Kidney epithelial cell (primary cell): ENCODE measurements around the gene EVI2A. TPM values are rescaled to one million over a fixed set of nuclear protein-coding genes. Genes with fewer than 3 reads are reported as not detected.

Experiments used
- DNase-seq: peaks from one replicate; pipeline ENCODE4 v3.0.0-alpha.2; 2010; ENCODE audit warnings: low read depth
- H3K27me3 ChIP-seq: 2 replicates; pipeline ENCODE4 v1.6.0; 2011; ENCODE audit warnings: low read length; ENCODE audit not compliant: control insufficient read depth, insufficient read depth
- H3K36me3 ChIP-seq: 2 replicates; pipeline ENCODE4 v1.5.1; 2011; ENCODE audit warnings: low read length; ENCODE audit not compliant: control insufficient read depth, insufficient read depth
- H3K4me3 ChIP-seq: 2 replicates; pipeline ENCODE4 v1.5.1; 2011; ENCODE audit warnings: low read depth, mild to moderate bottlenecking, control low read depth, low read length
- CTCF ChIP-seq: IDR thresholded peaks from 2 replicates; pipeline ENCODE4 v1.5.1; 2011; ENCODE audit warnings: mild to moderate bottlenecking, moderate library complexity, low read length, control low read depth, inconsistent platforms; ENCODE audit not compliant: insufficient read depth, poor library complexity, severe bottlenecking
- total RNA-seq: library from RNA; depleted of rRNA; stranded (reverse); fragments of >200 nt; gene quantifications from 2 replicates; pipeline ENCODE4 v1.2.3, GENCODE V29; 2015

The EVI2A gene
- total RNA-seq, 1 donor from 2014 or later = not detected

DNA sequence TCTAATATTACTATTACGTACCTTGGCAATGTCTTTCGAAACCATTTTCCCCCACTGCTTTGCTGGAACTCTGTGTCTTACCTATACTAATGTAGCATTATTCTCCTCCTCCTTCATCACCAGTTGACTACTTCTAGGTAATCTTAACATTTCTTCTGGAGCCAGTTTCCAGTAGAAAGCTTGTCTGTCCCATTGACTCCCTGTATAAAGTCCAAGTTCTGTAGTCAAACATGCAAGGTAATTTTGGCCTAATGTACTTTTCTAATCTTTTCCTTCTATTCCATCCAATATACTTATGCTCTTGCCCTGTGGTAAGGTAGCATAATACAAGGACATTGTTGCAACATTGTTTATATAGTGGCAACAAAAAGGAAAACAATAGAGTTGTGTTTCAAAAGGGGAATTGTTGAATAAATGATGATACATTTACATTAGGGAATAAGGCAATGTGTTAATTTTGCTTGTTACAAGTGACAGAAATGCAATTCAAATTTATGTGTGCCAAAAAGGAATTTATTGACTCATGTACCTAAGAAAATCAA lies 52.3 kb downstream of the EVI2A start:
- DNase-seq = no peak
- no peaks in the 10 kb centered on the region for H3K27me3 ChIP-seq
- H3K4me3 ChIP-seq = no peak overlapping the region
- no peaks in the 10 kb centered on the region for H3K36me3 ChIP-seq
- TF ChIP-seq CTCF = no peak

Other genes starting within 250 kb of the EVI2A start
- gene NF1, start 226.6 kb downstream of the EVI2A start, total RNA-seq = 39.0 and 49.6 TPM in 2 replicates
- not detected in 2 replicates for gene OMG, start 24.4 kb downstream of the EVI2A start, total RNA-seq
- gene EVI2B, start 7.6 kb downstream of the EVI2A start, total RNA-seq = not detected in 2 replicates
- 19.6 and 26.5 TPM in 2 replicates for gene RAB11FIP4, start 70.1 kb upstream of the EVI2A start, total RNA-seq